HG03460 (cell line): ENCODE data around the gene ZNF211.
A peak's percentile ranks its signal among the peaks of the same experiment; 100 is the strongest.

Experiments
- ATAC-seq: cut with Tn5 transposase; IDR thresholded peaks from one replicate; pipeline ENCODE4 v1.9.1; 2021; ENCODE audit not compliant: unreplicated experiment

ZNF211 gene

GRCh38 chr19:57632987-57633831 is at the start of gene ZNF211:
ZNF211 (plus strand) TSS chr19:57633168; CDS start chr19:57633347, 179 bp downstream.
- ATAC-seq, result peak; percentile 95

GRCh38 chr19:57583521-57584416 is 49.2 kb upstream of the ZNF211 start, which contains the start of gene ZIK1:
ZIK1 (plus strand) TSS chr19:57584145; CDS start chr19:57584357, 212 bp downstream.
- peak; percentile 90 for ATAC-seq

- no peak for ATAC-seq
Measured at GRCh38 chr19:57587529-57587928, 45.4 kb upstream of the ZNF211 start.

GRCh38 chr19:57599377-57599760 is 33.6 kb upstream of the ZNF211 start:
- ATAC-seq, result no peak

GRCh38 chr19:57599761-57600383 is 33.1 kb upstream of the ZNF211 start, which contains the start of gene ZNF530:
ZNF530 (plus strand) TSS chr19:57599885; CDS start chr19:57604346, 4,461 bp downstream.
- ATAC-seq, result peak; percentile 97

- no peak for ATAC-seq
Measured at GRCh38 chr19:57606931-57607330, 26.0 kb upstream of the ZNF211 start.

- ATAC-seq, result no peak
Measured at GRCh38 chr19:57611113-57611512, 21.9 kb upstream of the ZNF211 start.

- peak; percentile 94 for ATAC-seq
Measured at GRCh38 chr19:57613941-57614743, 18.8 kb upstream of the ZNF211 start, which contains the start of gene ZNF134. ZNF134 (plus strand) TSS chr19:57614242; CDS start chr19:57619469, 5,227 bp downstream.

GRCh38 chr19:57615346-57615745 is 17.6 kb upstream of the ZNF211 start:
- no peak for ATAC-seq

GRCh38 chr19:57620673-57621348 is 12.2 kb upstream of the ZNF211 start:
- no peak for ATAC-seq

GRCh38 chr19:57623091-57623490 is 9.9 kb upstream of the ZNF211 start:
- ATAC-seq, result no peak

- ATAC-seq, result no peak
Measured at GRCh38 chr19:57633832-57634131, 814 bp downstream of the ZNF211 start.

- no peak for ATAC-seq
Measured at GRCh38 chr19:57637379-57637778, 4.4 kb downstream of the ZNF211 start.

GRCh38 chr19:57641715-57642234 is 8.8 kb downstream of the ZNF211 start:
- ATAC-seq, result no peak

GRCh38 chr19:57642396-57643046 is 9.6 kb downstream of the ZNF211 start:
- ATAC-seq, result no peak

GRCh38 chr19:57643734-57644133 is 10.8 kb downstream of the ZNF211 start:
- no peak for ATAC-seq

- ATAC-seq, result no peak
Measured at GRCh38 chr19:57648331-57649003, 15.5 kb downstream of the ZNF211 start.

GRCh38 chr19:57651654-57651996 is 18.7 kb downstream of the ZNF211 start:
- ATAC-seq, result no peak

GRCh38 chr19:57653689-57654088 is 20.7 kb downstream of the ZNF211 start:
- no peak for ATAC-seq
